Inflammatory macrophage treated with lipopolysaccharide for 4 hours (primary cell): ENCODE data around the gene PIEZO2.
"Not testable (repeated sequence)": the region's sequence is repeated elsewhere in the genome, so short reads cannot be mapped to it uniquely, and the experiment has no call there.

Experiments
- DNase-seq: peaks from one replicate; pipeline ENCODE4 v3.0.0-alpha.2; 2020

Gene PIEZO2

DNA sequence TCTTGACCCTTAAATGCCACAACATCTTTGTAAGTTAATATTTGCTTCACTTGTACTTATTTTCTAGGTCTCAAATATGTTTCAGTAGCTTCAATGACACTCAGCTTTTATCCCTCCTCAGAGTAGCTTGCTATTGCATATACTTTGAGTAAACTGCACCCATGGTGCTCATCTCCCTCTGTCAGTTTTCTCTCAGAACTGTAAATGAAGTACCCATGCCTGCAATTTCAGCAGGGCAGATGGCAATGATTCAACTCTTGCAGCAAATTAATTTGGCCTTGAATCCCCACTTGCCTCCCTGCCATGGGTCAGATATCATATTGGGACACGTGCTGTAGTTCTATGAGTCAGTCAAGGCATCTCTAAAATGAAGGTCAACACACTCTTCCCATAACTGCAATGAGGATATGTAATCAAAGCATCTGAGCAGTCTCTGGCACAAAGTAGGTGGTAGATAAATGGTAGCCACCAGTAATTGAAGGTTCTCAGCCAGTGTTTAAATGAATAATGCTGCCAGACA, 225.8 kb downstream of the PIEZO2 start:
- DNase-seq: no peak

DNA sequence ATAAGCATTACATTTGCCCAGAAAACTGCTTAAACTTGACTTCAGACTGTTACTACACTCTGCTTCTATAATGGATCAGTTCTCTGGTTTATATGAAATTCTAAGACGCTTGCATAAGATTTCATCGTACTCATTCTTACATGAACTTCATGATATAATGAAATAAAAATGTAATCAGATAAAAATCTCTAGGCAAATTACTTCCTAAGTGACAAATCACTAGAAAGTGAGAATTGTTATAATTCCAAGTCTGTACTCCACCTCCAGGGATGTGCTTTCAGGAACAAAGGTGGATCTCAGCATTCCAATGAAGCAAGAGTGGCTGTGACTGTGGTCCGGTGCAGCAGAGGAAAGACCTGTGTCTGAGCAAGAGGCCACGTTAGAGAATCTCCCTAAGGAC, 226.2 kb downstream of the PIEZO2 start:
- DNase-seq: no peak

DNA sequence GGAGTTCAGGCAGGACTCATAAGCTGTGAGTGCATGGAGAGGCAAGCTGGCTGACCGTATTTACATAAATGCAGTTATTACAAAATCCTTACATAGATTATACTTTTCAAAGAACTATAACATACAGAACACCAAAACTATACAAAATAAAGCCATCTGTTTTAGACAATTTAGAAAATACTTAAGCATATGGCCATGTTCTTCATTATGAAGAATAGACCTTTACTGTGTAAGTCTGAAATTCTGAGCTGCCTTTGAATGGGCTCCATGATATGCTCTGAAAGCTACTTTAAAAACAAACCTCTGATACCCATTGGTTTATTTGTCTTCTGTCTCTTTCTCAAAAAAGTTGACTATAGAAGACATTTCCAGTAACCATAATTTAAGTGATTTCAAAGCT, 226.7 kb downstream of the PIEZO2 start:
- DNase-seq: not testable (repeated sequence)

DNA sequence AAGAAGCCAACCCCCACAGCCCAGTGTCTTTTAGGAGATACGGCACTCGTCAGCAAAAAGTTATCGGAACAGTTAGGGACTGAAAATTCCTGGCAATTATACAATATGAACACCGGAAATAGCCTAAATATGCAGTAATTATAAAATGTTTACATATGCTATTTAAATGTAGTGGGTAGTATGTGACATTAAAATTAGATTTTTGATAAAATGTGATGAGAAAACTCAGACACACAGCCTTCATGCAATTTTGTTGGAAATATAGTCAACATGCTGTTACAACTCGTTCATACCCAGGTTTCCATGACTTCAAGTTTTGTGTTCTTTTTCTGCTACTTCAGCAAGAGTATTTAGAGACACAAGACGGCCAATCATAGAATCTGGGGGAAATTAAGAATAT, 229.1 kb downstream of the PIEZO2 start:
- DNase-seq: not testable (repeated sequence)

DNA sequence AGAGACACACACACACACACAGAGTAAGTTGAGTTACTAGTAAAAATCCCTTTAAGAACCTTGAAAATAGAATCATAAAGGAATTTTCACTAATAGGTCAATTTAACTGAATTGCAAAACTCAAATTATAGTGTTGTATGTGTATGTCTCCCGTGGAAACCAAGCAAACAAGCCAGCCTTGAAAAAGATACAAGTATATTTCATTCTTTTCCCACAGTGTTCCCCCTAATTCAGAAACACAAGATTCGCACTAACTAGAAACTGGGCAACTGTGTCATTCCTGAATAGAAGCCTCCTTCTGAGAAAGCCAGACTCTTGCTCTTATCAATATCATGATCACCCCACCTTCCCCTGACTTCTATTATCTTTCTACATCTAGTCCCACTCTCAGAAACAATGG, 229.5 kb downstream of the PIEZO2 start:
- DNase-seq: no peak

DNA sequence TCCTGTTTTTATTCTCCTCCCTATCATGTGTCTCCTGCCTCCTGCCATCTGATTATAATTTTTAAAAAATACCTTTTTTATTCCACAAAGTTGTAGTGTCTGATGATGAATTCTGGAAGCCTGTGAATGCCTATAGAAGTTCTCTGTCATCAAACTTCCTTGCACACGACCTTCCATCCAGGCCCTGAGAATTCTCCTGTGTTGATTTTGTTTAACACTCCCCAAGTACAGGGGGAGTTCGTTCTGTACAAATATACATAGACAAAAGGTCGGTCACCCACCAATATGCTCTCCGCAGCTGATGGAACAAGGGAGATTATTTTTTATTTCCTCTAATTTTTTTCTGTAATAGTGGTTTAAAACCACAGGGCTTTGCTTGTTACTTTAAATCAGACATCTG, 232.5 kb downstream of the PIEZO2 start:
- DNase-seq: no peak

DNA sequence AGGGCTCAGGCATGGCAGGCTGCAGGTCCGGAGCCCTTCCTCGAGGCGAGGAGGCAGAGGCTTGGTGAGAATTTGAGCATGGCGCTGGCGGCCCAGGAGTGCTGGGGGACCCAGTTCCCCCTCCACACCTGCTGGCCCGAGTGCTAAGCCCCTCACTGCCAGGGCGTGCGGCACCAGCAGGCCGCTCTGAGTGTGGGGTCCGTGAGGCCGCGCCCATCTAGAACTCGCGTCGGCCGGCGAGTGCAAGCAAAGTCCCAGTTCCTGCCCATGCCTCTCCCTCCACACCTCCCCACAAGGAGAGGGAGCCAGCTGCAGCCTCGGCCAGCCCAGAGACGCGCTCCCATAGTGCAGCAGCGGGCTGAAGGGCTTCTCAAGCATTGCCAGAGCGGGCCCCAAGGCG, 233.0 kb downstream of the PIEZO2 start:
- DNase-seq: no peak

DNA sequence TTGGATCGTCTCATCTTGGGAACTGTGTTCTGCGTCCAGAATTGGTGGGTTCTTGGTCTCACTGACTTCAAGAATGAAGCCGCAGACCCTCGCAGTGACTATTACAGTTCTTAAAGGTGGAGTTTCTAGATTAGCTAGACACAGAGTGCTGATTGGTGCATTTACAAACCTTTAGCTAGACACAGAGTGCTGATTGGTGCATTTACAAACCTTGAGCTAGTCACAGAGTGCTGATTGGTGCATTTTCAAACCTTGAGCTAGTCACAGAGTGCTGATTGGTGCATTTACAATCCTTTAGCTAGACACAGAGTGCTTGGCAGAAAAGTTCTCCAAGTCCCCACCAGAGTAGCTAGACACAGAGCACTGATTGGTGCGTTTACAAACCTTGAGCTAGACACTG, 233.6 kb downstream of the PIEZO2 start:
- DNase-seq: not testable (repeated sequence)

DNA sequence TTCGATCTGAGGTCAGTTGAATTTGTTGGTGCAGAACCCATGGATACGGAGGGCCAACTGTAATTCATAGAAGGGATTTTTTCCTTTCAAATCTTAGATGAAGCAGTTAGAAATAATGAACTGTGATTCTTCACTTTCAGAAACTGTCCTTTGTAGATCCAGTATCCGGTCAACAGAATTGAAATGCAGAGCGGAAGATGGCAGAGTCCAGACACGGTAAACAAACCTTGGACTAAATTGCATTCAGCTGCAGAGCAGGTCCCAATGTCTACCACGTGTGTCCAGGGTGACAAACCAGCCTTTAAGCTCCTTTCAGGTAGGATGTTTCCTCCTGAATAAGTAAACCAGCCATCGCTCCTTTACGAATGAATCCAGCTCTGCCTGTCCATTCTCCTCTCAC, 234.8 kb downstream of the PIEZO2 start:
- not testable (repeated sequence) for DNase-seq

DNA sequence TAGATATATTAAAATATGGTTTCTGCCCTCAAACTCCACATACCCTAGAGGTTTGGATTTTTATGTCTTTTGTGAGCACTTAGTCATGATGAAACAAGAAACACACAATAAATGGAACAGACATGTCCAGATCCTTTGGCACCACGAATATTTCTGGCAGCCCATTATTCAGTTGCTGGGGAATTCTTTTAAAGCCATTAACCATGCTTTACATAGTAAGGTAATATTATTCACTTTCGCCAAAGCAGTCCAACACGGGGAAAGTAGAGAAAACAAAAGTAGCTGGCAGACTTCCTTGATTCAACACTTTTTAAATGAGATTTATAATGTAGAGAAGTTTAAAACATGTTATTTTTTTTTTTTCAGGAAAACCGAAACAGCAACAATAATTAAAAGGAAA, 235.4 kb downstream of the PIEZO2 start:
- no peak for DNase-seq

DNA sequence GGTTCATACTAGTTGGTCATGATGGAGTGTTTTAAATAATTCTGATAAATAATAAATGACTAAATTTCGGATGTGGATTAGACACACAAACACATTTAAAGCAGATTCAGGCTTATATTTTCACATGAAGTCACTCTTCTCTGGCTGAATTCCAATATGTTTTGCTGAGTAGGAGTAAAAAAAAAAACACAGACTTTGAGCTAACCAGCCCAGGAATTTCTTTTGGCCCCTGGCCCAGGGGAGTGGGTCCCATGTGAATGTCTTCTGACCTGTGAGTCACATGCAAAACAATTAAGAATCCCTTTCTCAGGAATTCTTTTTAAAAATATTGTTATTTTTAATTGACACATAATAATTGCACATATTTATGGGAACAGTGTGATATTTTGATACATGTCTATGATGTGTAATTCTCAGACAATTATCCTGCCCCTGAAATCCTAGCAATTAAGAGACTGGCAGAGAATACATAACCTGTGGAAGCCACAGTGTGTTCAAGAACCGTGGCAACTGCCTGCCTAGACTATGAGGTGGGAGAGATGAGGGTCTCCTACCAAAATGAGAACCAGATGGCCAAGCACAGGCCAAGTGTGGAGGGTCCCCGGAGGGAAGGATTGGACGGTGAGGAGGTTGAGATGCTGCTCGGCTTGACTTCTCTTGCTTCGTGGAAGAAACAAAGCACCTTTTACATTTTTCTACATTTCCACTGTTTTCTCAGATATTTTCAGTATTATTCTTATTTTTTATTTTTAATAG, 236.4 kb downstream of the PIEZO2 start:
- no peak for DNase-seq

DNA sequence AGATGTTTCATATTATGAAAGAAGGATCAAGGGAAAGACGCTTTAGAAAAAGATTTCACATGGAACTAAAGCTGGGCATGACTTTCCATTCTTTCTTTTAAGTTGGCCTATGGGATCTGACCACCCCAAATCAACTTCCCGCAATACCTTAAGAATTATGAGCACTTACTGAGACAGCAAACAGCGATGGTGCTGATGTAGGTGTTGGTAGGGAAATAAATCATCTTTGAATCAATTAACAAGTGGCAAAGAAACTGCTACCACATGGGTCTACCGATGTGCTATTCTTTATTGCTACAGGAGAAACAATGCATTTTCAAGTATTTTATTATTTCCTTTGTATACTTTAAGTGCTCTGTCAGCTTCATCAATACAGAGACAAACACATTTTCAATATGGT, 239.6 kb downstream of the PIEZO2 start:
- no peak for DNase-seq

DNA sequence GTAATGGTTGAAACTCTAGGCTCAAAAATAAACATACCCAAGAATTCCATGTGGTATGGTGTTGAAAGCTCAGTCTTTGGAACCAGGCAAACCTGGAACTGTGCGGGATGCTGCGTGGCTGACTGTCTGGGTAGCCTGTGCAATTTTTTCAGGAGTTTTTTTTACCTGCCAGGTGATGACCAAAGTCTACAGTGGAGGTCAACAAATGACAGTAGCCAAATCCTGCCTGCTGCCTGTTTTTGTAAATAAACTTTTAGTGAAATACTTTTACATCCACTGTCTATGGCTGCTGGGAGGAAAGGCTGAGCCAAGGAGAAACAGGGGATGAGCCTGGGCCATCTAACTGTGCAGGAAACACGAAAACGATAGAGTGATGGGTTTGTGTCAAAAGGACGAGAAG, 240.6 kb downstream of the PIEZO2 start:
- DNase-seq: no peak

DNA sequence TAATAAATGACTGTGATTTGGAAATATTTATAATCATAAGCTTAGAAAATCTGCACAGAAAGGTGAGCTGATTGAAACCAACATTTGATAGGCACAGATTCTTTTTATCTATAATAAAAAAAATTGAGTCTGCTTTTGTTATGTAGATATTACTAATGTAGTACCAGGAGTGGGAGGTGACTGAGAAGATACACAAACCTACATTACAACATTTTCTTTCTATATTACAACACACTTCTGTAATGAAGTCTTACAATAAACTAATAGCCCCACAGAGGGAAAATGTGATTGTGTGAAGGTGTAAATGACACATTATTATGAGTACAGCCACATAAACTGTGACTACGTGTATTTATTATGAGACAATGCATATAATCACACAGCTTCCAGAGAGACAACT, 241.6 kb downstream of the PIEZO2 start:
- no peak for DNase-seq

DNA sequence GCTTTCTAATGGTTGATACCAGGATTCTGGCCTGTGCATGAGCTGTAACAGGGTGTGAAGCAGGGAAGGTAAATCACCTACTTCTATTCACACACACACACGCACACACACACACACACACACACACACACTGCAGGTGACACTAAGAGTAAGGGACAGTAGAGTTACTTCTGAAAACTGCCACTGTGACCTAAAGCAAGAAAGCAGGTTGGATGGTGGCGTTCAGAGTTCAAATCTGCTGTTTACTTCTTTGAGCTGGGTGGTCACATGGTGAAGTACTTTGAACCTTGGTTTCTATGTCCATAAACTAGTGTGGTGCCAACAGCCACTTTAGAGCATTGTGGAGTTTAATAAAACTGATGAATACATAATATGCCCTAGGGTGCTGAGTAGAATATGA, 248.0 kb downstream of the PIEZO2 start:
- no peak for DNase-seq

DNA sequence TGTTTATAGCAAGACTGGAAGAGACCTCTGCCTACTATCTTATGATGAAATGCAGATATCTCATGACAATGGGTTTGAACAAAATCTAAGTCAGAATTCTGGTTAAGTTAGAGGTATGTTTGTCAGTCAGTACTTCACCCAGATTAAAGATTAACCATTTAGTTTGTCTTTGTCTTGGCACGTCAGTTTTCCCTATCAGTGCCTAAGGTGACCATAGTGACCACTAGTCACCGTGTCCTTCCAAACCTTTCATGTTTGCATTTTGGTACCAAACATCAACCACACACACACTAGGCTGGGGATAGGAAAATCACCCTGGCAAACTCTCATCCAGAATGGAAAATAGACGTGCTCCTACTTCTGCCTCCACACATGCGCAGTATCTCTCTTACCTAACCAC, 248.9 kb downstream of the PIEZO2 start:
- no peak for DNase-seq

DNA sequence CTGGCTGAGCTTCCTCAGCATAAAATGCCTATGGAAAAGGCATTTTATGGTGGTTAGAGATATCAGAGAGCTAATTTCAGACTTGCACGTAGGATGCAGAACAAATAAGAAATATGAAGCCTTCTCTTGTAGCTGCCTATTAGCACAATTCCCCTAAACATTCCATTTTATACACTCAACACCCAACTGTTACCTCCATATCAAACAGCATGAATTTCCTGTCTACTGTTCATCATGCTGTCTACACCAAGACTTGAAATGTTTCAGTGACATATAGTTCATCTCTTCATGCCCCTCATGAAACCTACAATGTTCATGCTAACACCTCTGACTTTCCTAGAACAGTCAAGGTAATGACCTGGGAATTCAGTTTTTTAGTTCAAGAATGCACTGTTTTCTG, 249.9 kb downstream of the PIEZO2 start:
- DNase-seq: no peak

DNA sequence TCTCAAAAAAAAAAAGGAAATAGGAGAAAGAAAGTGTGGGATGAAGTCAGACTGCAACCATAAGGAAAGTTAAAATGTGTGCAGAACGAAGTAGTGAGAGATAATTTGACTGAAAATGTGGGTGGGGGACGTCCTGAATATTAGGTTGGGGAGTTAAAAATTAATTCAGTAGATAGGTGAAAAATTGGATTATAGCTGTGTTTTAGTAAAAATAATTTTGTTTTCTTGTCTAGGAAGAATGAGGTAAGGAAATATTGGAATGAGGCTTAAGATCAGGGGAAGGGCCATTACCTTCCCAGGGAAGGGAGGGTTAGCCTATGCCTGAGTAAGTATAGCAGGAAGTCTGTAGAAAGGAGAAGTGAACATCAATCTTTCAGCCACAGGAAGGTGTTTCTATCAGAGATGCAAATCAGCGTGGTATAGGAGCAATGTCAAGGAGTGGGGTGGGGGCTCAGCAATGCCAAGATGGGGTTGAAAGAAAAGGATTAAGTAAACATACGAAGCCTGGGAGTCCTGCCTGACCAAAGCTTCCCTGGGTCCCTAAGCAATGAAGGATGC, 250.9 kb downstream of the PIEZO2 start:
- DNase-seq: no peak

DNA sequence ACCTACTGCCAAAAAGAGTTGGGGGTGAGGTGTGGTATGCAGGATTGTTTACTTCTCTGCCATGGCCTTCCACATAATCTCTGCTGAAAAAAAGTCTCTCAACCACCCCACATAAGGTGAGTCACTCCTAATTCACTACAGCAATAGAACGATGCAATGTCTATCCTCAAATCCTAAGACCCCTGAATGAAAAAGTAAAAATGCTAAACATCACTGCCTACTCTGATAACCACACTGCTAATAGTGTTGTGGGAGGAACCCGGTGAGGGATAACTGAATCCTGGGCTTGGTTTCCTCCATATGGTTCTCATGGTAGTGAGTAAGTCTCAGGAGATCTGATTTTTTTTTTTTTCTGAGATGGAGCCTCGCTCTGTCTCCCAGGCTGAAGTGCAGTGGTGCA, 252.5 kb downstream of the PIEZO2 start:
- no peak for DNase-seq

DNA sequence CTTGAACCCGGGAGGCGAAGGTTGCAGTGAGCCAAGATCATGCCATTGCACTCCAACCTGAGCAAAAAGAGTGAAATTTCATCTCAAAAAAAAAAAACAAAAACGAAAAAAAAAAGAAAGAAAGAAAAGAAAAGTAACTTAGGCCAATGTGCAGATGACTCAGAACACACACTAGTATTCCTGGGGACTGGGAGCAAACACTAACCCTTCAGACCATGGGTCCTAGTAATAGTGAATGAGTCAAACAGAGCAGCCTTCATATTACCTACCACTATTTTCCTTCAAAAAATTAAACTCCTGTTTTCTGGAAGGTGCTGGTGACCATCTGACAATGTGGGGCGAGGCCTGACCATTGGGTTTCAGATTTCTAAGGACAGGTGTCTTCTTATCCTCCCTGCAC, 253.4 kb downstream of the PIEZO2 start:
- no peak for DNase-seq

DNA sequence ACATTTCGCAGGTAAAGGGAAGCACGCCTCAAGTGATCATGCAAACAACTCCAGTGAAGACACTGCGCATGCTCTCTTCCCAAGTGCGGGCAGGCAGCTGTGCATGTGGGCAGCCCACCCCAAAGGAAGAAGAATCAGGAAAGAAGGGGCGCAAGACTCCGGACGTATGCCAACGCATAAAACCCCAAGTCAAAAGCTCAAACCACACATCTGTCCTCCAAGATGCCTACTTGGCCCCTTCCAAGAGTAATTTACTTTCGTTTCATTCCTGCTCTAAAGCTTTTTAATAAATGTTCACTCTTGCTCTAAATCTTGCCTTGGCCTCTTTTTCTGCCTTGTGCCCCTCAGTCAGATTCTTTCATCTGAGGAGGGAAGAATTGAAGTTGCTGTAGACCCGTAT, 254.9 kb downstream of the PIEZO2 start:
- no peak for DNase-seq

DNA sequence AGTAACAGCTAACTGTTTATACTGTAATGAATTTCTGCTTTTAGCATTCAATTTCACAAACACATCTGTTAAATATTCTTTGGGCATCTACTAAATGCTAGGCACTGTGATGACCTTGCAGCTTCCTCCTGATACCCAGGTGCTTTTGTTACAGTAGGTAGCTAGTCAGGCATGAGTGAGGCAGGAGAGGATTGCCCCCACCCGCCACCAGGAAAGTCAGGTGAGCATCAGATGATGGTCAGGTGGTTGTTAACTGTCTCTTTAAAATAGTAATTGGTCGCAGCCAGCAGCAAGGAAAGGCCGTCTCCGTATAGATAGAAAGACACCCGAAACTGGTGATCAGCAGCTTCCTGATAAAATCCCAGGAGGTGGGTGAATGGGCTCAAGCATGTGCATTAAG, 255.6 kb downstream of the PIEZO2 start:
- no peak for DNase-seq

DNA sequence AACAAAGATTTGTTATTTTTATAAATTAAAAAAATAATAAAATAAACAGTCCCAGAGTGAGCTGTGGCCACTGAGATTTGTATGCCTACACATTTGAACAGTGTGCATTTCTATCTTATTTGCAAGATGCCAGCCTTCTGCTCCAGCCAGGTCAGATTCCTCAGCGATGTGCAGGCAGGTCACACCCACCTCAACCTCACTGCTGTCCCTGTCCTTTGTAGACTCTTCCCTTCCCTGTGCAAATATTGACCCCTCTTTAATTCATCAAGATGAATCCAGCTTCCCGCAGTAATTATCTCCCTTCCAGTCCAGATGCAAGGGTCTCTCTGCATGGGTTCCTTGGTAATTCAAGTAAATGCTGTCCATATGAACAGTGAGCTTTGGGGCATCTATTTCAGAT, 256.2 kb downstream of the PIEZO2 start:
- DNase-seq: no peak

DNA sequence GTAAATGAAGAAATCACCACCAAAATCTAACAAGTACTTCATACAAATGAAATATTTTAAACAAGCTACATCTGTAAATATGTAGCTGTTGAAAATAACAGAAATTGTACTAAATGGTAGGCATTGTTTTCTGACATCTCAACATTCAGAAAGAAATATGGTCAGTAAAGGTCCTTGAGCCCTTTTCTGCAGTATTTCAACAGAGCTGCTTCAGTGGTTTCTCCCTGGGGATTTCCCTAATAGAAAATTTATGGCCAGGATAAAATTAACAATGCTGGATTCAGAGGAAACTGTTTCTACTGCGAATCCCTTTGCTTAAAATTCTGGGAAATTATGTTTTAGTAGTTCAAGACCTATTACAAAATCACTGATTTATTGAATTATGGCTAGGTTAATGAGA, 256.6 kb downstream of the PIEZO2 start:
- no peak for DNase-seq

DNA sequence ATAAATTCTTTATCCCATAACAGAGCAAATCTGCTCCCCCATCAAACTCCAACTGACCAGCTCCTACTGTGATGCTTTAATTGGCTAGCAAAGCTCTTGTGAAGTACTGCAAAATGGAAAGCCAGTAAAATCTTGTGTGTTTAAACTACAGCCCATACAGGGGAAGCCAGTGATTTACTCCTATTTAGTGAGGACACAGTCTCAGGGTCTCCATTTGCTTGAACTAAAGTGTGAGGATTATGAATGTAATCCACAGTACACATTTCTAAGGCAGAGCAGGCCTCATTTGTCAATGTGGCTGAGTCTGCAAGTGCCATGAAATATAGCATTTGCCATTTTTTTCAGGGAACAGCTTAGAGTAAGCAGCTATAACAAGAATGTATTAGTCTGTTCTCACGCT, 259.3 kb downstream of the PIEZO2 start:
- DNase-seq: no peak
